ENCODE data around the gene MAST4. TPM values are rescaled to one million over a fixed set of nuclear protein-coding genes. Genes with fewer than 3 reads are reported as not detected.

MAST4 gene
- total and polyA plus RNA-seq, 2 of the 8 experiments (the other 6 are each of a cell fraction or from before 2014, with no cell fraction given) = 1.5 to 2.6 TPM

- TF ChIP-seq CHD7 (IDR thresholded peaks at IDR 0.05; ENCODE audit: insufficient replicate concordance, low read length) (no peak), SRF (IDR thresholded peaks at IDR 0.05; ENCODE audit: low read depth, low read length) (no peak), RNF2 (IDR thresholded peaks at IDR 0.05; ENCODE audit: borderline replicate concordance, low read depth, low read length, missing control alignments, poor library complexity, severe bottlenecking) (no peak)
Observed at GRCh38 chr5:66923457-66923856, 327.3 kb downstream of the MAST4 start (continued).

Measured in H1 (cell line).